Measurements from ENCODE around the gene RABEP2. TPM values are rescaled to one million over a fixed set of nuclear protein-coding genes. Genes with fewer than 3 reads are reported as not detected.
"Not testable (repeated sequence)": the region's sequence is repeated elsewhere in the genome, so short reads cannot be mapped to it uniquely, and the experiment has no call there.

RABEP2 gene
- total and polyA plus RNA-seq, 12 donors, result 1.4 to 121 (median 47.7) TPM

GRCh38 chr16:28874406-28874805 is 50.6 kb downstream of the RABEP2 start:
- TF ChIP-seq POLR2A (IDR thresholded peaks at IDR 0.05), result no peak
- TF ChIP-seq CTCF (IDR thresholded peaks at IDR 0.05), result no peak
- intact Hi-C loops (cut with DNase I), result no loop called here
- no peaks in the 10 kb centered on the region for H3K9me3 ChIP-seq (replicated peaks in 1 of 3)
- H3K36me3 ChIP-seq (replicated peaks in 1 of 2), result peaks cover 0 to 33% of the 10 kb centered on the region in 2 donors
- DNase-seq, result no peak
- H3K27ac ChIP-seq, result no peak overlapping the region
- WGBS, 4 donors, result 93 to 100% (median 95%) methylated on average over 3 to 6 of the region's 6 CpGs
- H3K4me3 ChIP-seq, result no peak overlapping the region
- peaks cover 3 to 4% of the 10 kb centered on the region in 2 donors for H3K4me1 ChIP-seq (replicated peaks in 1 of 2)
- H3K27me3 ChIP-seq, result no peaks in the 10 kb centered on the region

- intact Hi-C loops (cut with DNase I), result no loop called here
- Histone ChIP-seq H3K9me3 (replicated peaks in 1 of 3) (no peaks in the 10 kb centered on the region), H3K27me3 (no peaks in the 10 kb centered on the region), H3K36me3 (replicated peaks in 1 of 2) (peaks cover 0 to 41% of the 10 kb centered on the region in 2 donors), H3K27ac (no peak overlapping the region), H3K4me3 (no peak overlapping the region), H3K4me1 (replicated peaks in 1 of 2) (no peaks in the 10 kb centered on the region)
- 86 to 94% (median 92%) methylated on average over 14 to 18 of the region's 18 CpGs for WGBS, 4 donors
- TF ChIP-seq CTCF (IDR thresholded peaks at IDR 0.05) (peak; percentile 47 to 67 (median 54)), POLR2A (IDR thresholded peaks at IDR 0.05) (no peak)
- DNase-seq, result peak in 1 of 7 donors; percentile 34
These were observed 51.4 kb downstream of the RABEP2 start for GRCh38 chr16:28873543-28874201.

DNA sequence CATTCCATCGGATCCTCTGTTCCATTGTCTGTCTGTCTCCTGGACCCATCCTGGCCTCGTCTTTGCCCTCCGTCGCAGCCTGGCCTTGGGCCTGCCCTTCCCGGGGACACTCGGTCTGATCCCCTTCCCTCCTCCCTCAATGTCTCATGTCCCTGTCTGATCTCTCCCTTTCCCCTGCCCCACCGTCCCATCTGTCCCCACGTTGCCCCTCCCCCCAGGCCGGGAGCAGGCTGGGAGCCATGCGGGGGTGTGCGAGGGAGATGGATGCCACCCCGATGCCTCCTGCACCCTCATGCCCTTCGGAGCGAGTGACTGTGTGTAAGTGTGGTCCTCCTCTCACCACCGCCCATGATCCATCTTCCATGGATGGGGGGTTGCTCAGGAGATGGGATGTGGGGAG is 52.1 kb downstream of the RABEP2 start:
- intact Hi-C loops (cut with DNase I), result no loop called here
- WGBS, 4 donors, result 69 to 82% (median 75%) methylated on average over 12 to 15 of the region's 15 CpGs

GRCh38 chr16:28869201-28869600 is 55.8 kb downstream of the RABEP2 start:
- Histone ChIP-seq H3K27ac (no peak overlapping the region), H3K4me3 (no peak overlapping the region), H3K9me3 (replicated peaks in 1 of 3) (no peaks in the 10 kb centered on the region), H3K36me3 (replicated peaks in 1 of 2) (peaks cover 0 to 60% of the 10 kb centered on the region in 2 donors), H3K4me1 (replicated peaks in 1 of 2) (peaks cover 5 to 12% of the 10 kb centered on the region in 2 donors), H3K27me3 (no peaks in the 10 kb centered on the region)
- no peak for DNase-seq
- WGBS, 4 donors, result 88 to 100% (median 95%) methylated on average over 2 to 11 of the region's 11 CpGs
- intact Hi-C loops (cut with DNase I), result loop anchor here in 1 of 2 donors (5.0 kb wide), 1 partner anchor 63 kb away; the partner anchor contains the start of gene CD19
- TF ChIP-seq POLR2A (IDR thresholded peaks at IDR 0.05) (no peak), CTCF (IDR thresholded peaks at IDR 0.05) (no peak)

More for the DNA sequence above, 52.1 kb downstream of the RABEP2 start:
- no peaks in the 10 kb centered on the region for H3K27me3 ChIP-seq
- no peaks in the 10 kb centered on the region for H3K4me1 ChIP-seq (replicated peaks in 1 of 2)
- H3K4me3 ChIP-seq, result no peak overlapping the region
- no peaks in the 10 kb centered on the region for H3K9me3 ChIP-seq (replicated peaks in 1 of 3)
- TF ChIP-seq CTCF (IDR thresholded peaks at IDR 0.05), result no peak
- TF ChIP-seq POLR2A (IDR thresholded peaks at IDR 0.05), result no peak
- peaks cover 0 to 48% of the 10 kb centered on the region in 2 donors for H3K36me3 ChIP-seq (replicated peaks in 1 of 2)
- DNase-seq, result no peak
- H3K27ac ChIP-seq, result no peak overlapping the region

DNA sequence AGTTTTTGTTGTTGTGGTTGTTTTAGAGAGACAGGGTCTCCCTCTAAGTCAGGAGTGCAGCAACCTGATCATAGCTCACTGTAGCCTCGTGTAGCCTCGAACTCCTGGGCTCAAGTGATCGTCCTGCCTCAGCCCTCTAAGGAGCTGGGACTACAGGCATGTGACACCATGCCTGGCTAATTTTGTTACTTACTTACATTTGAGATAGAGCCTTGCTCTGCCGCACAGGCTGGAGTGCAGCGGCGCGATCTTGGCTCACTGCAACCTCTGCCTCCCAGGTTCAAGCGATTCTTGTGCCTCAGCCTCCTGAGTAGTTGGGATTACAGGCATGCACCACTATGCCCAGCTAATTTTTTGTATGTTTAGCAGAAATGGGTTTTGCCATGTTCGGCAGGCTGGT is 57.4 kb downstream of the RABEP2 start:
- Histone ChIP-seq H3K36me3 (replicated peaks in 1 of 2) (peaks cover 0 to 57% of the 10 kb centered on the region in 2 donors), H3K4me1 (replicated peaks in 1 of 2) (peaks cover 9 to 14% of the 10 kb centered on the region in 2 donors)
- H3K9me3 ChIP-seq (replicated peaks in 1 of 3); H3K4me3 ChIP-seq; DNase-seq; H3K27me3 ChIP-seq; H3K27ac ChIP-seq: not testable (repeated sequence)
- WGBS, 4 donors, result 82 to 92% (median 90%) methylated on average over 9 of the region's 9 CpGs
- intact Hi-C loops (cut with DNase I), result loop anchor here in 1 of 2 donors (5.0 kb wide), 1 partner anchor 65 kb away; the partner anchor contains the start of gene CD19
